ENCODE measurements around the gene MAGI3. TPM values are rescaled to one million over a fixed set of nuclear protein-coding genes. Genes with fewer than 3 reads are reported as not detected.

The MAGI3 gene
- total and polyA plus RNA-seq, 2 of the 13 experiments (the other 11 are each of a cell fraction or from before 2014, with no cell fraction given): 4.0 to 11.8 TPM

DNA sequence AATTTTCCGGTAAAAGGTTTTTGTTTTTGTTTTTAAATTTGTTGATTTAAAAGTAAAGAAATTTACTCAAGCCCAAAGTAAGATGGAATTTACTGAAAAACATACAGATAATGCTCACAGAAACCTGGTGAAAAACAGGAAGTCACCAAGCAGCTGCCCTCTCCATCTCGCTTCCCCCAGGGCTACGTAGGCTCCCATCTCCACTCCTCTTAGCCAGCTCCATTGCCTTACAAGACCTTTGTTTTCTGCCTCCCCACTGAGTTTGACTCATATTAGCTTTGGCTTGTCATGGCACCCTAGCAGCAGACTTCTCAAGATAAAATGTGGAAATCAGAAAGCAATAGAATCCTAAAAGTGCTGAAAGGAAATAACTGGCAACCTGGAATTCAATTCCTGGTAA is 311.1 kb downstream of the MAGI3 start (continued):
- TF ChIP-seq ZNF766 (CRISPR knock-in tag; IDR thresholded peaks at IDR 0.05; ENCODE audit: borderline replicate concordance) (no peak), CCAR2 (optimal IDR thresholded peaks at IDR 0.05; ENCODE audit: low read depth, low read length) (no peak), TCF7L2 (IDR thresholded peaks at IDR 0.05; ENCODE audit: low read depth, low read length) (no peak), SMARCE1 (IDR thresholded peaks at IDR 0.05; ENCODE audit: borderline replicate concordance) (no peak), ONECUT2 (CRISPR knock-in tag; IDR thresholded peaks at IDR 0.05) (no peak)
- TF ChIP-seq, protein P1, sequence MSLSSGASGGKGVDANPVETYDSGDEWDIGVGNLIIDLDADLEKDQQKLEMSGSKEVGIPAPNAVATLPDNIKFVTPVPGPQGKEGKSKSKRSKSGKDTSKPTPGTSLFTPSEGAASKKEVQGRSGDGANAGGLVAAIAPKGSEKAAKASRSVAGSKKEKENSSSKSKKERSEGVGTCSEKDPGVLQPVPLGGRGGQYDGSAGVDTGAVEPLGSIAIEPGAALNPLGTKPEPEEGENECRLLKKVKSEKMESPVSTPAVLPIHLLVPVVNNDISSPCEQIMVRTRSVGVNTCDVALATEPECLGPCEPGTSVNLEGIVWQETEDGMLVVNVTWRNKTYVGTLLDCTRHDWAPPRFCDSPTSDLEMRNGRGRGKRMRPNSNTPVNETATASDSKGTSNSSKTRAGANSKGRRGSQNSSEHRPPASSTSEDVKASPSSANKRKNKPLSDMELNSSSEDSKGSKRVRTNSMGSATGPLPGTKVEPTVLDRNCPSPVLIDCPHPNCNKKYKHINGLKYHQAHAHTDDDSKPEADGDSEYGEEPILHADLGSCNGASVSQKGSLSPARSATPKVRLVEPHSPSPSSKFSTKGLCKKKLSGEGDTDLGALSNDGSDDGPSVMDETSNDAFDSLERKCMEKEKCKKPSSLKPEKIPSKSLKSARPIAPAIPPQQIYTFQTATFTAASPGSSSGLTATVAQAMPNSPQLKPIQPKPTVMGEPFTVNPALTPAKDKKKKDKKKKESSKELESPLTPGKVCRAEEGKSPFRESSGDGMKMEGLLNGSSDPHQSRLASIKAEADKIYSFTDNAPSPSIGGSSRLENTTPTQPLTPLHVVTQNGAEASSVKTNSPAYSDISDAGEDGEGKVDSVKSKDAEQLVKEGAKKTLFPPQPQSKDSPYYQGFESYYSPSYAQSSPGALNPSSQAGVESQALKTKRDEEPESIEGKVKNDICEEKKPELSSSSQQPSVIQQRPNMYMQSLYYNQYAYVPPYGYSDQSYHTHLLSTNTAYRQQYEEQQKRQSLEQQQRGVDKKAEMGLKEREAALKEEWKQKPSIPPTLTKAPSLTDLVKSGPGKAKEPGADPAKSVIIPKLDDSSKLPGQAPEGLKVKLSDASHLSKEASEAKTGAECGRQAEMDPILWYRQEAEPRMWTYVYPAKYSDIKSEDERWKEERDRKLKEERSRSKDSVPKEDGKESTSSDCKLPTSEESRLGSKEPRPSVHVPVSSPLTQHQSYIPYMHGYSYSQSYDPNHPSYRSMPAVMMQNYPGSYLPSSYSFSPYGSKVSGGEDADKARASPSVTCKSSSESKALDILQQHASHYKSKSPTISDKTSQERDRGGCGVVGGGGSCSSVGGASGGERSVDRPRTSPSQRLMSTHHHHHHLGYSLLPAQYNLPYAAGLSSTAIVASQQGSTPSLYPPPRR (CRISPR knock-in tag; IDR thresholded peaks at IDR 0.05; ENCODE audit: borderline replicate concordance): no peak
- TF ChIP-seq, protein P2, sequence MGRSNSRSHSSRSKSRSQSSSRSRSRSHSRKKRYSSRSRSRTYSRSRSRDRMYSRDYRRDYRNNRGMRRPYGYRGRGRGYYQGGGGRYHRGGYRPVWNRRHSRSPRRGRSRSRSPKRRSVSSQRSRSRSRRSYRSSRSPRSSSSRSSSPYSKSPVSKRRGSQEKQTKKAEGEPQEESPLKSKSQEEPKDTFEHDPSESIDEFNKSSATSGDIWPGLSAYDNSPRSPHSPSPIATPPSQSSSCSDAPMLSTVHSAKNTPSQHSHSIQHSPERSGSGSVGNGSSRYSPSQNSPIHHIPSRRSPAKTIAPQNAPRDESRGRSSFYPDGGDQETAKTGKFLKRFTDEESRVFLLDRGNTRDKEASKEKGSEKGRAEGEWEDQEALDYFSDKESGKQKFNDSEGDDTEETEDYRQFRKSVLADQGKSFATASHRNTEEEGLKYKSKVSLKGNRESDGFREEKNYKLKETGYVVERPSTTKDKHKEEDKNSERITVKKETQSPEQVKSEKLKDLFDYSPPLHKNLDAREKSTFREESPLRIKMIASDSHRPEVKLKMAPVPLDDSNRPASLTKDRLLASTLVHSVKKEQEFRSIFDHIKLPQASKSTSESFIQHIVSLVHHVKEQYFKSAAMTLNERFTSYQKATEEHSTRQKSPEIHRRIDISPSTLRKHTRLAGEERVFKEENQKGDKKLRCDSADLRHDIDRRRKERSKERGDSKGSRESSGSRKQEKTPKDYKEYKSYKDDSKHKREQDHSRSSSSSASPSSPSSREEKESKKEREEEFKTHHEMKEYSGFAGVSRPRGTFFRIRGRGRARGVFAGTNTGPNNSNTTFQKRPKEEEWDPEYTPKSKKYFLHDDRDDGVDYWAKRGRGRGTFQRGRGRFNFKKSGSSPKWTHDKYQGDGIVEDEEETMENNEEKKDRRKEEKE (IDR thresholded peaks at IDR 0.05): no peak
- TF ChIP-seq, protein P3, sequence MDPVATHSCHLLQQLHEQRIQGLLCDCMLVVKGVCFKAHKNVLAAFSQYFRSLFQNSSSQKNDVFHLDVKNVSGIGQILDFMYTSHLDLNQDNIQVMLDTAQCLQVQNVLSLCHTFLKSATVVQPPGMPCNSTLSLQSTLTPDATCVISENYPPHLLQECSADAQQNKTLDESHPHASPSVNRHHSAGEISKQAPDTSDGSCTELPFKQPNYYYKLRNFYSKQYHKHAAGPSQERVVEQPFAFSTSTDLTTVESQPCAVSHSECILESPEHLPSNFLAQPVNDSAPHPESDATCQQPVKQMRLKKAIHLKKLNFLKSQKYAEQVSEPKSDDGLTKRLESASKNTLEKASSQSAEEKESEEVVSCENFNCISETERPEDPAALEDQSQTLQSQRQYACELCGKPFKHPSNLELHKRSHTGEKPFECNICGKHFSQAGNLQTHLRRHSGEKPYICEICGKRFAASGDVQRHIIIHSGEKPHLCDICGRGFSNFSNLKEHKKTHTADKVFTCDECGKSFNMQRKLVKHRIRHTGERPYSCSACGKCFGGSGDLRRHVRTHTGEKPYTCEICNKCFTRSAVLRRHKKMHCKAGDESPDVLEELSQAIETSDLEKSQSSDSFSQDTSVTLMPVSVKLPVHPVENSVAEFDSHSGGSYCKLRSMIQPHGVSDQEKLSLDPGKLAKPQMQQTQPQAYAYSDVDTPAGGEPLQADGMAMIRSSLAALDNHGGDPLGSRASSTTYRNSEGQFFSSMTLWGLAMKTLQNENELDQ (CRISPR knock-in tag; IDR thresholded peaks at IDR 0.05; ENCODE audit: borderline replicate concordance): no peak
